ENCODE data around the gene VPS37C. TPM values are rescaled to one million over a fixed set of nuclear protein-coding genes. Genes with fewer than 3 reads are reported as not detected.

VPS37C gene
- total and polyA plus RNA-seq, 2 of the 13 experiments (the other 11 are each of a cell fraction or from before 2014, with no cell fraction given): 7.5 to 8.8 TPM

DNA sequence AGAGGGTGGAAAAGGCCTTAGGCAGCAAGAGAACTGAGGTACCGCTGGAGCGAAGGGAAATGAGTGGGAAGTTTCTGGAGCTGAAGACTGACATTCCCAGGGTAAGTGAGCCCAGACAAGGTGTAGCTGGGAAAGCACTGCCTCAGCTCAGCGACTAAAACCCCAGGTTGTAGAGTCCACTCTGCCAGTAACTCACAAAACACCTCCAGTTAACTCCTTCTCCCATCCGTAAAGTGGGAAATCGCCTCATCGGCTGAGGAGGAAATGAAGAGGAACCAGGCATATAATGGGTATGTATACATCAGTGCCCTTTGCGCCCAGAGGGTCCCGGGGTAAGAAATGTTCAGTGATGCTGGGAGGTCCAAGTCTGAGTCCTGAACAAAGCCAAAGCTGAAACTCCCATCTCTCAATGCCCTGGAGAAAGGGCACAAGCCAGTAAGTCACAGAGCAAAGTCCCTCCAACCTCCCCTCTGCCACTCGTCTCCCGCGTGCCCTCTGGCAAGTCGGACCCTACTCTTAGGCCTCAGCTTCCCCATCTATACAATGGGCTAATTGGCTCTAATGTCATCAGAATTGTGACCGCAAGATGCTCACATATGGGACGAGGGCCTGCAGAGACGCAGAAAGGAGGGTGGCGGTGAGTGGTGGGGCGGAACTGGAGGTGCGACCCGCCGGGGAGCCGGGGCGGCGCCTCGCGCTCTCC lies 588 bp downstream of the VPS37C start (continued):
- TF ChIP-seq ZNF564 (CRISPR knock-in tag; IDR thresholded peaks at IDR 0.05): no peak; the same call in 1 of the 2 replicates
- no peak for TF ChIP-seq ZNF235 (CRISPR knock-in tag; IDR thresholded peaks at IDR 0.05; ENCODE audit: borderline replicate concordance)
- TF ChIP-seq SAP130 (CRISPR knock-in tag; IDR thresholded peaks at IDR 0.05; ENCODE audit: low read depth): peak; percentile 60; the same call in 1 of the 2 replicates
- no peak for TF ChIP-seq NFE2 (CRISPR knock-in tag; IDR thresholded peaks at IDR 0.05)
- TF ChIP-seq, protein P1, sequence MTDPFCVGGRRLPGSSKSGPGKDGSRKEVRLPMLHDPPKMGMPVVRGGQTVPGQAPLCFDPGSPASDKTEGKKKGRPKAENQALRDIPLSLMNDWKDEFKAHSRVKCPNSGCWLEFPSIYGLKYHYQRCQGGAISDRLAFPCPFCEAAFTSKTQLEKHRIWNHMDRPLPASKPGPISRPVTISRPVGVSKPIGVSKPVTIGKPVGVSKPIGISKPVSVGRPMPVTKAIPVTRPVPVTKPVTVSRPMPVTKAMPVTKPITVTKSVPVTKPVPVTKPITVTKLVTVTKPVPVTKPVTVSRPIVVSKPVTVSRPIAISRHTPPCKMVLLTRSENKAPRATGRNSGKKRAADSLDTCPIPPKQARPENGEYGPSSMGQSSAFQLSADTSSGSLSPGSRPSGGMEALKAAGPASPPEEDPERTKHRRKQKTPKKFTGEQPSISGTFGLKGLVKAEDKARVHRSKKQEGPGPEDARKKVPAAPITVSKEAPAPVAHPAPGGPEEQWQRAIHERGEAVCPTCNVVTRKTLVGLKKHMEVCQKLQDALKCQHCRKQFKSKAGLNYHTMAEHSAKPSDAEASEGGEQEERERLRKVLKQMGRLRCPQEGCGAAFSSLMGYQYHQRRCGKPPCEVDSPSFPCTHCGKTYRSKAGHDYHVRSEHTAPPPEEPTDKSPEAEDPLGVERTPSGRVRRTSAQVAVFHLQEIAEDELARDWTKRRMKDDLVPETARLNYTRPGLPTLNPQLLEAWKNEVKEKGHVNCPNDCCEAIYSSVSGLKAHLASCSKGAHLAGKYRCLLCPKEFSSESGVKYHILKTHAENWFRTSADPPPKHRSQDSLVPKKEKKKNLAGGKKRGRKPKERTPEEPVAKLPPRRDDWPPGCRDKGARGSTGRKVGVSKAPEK (CRISPR knock-in tag; IDR thresholded peaks at IDR 0.05; ENCODE audit: borderline replicate concordance): no peak
- TF ChIP-seq GLI4 (CRISPR knock-in tag; IDR thresholded peaks at IDR 0.05; ENCODE audit: borderline replicate concordance): no peak; the same call in 1 of the 2 replicates
- 0 out of 2 replicates have a peak, but pooled peaks have one; percentile 75 for TF ChIP-seq ZNF816 (CRISPR knock-in tag; IDR thresholded peaks at IDR 0.05; ENCODE audit: borderline replicate concordance)
- no peak for TF ChIP-seq JUND (CRISPR knock-in tag; IDR thresholded peaks at IDR 0.05)
- TF ChIP-seq ZGPAT (CRISPR knock-in tag; IDR thresholded peaks at IDR 0.05): 0 out of 2 replicates have a peak, but pooled peaks have one; percentile 10
- no peak for TF ChIP-seq ISL2 (CRISPR knock-in tag; IDR thresholded peaks at IDR 0.05)
- TF ChIP-seq, protein P2, sequence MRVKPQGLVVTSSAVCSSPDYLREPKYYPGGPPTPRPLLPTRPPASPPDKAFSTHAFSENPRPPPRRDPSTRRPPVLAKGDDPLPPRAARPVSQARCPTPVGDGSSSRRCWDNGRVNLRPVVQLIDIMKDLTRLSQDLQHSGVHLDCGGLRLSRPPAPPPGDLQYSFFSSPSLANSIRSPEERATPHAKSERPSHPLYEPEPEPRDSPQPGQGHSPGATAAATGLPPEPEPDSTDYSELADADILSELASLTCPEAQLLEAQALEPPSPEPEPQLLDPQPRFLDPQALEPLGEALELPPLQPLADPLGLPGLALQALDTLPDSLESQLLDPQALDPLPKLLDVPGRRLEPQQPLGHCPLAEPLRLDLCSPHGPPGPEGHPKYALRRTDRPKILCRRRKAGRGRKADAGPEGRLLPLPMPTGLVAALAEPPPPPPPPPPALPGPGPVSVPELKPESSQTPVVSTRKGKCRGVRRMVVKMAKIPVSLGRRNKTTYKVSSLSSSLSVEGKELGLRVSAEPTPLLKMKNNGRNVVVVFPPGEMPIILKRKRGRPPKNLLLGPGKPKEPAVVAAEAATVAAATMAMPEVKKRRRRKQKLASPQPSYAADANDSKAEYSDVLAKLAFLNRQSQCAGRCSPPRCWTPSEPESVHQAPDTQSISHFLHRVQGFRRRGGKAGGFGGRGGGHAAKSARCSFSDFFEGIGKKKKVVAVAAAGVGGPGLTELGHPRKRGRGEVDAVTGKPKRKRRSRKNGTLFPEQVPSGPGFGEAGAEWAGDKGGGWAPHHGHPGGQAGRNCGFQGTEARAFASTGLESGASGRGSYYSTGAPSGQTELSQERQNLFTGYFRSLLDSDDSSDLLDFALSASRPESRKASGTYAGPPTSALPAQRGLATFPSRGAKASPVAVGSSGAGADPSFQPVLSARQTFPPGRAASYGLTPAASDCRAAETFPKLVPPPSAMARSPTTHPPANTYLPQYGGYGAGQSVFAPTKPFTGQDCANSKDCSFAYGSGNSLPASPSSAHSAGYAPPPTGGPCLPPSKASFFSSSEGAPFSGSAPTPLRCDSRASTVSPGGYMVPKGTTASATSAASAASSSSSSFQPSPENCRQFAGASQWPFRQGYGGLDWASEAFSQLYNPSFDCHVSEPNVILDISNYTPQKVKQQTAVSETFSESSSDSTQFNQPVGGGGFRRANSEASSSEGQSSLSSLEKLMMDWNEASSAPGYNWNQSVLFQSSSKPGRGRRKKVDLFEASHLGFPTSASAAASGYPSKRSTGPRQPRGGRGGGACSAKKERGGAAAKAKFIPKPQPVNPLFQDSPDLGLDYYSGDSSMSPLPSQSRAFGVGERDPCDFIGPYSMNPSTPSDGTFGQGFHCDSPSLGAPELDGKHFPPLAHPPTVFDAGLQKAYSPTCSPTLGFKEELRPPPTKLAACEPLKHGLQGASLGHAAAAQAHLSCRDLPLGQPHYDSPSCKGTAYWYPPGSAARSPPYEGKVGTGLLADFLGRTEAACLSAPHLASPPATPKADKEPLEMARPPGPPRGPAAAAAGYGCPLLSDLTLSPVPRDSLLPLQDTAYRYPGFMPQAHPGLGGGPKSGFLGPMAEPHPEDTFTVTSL (CRISPR knock-in tag; IDR thresholded peaks at IDR 0.05; ENCODE audit: borderline replicate concordance): no peak
- TF ChIP-seq HNRNPLL (IDR thresholded peaks at IDR 0.05; ENCODE audit: low read depth, low read length, poor library complexity, severe bottlenecking): no peak
- no peak for TF ChIP-seq ZNF777 (CRISPR knock-in tag; IDR thresholded peaks at IDR 0.05)
- TF ChIP-seq FOXO1 (CRISPR knock-in tag; IDR thresholded peaks at IDR 0.05): no peak
- TF ChIP-seq ZMAT5 (CRISPR knock-in tag; IDR thresholded peaks at IDR 0.05; ENCODE audit: borderline replicate concordance, low read depth): no peak
- TF ChIP-seq, protein P3, sequence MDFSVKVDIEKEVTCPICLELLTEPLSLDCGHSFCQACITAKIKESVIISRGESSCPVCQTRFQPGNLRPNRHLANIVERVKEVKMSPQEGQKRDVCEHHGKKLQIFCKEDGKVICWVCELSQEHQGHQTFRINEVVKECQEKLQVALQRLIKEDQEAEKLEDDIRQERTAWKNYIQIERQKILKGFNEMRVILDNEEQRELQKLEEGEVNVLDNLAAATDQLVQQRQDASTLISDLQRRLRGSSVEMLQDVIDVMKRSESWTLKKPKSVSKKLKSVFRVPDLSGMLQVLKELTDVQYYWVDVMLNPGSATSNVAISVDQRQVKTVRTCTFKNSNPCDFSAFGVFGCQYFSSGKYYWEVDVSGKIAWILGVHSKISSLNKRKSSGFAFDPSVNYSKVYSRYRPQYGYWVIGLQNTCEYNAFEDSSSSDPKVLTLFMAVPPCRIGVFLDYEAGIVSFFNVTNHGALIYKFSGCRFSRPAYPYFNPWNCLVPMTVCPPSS (IDR thresholded peaks at IDR 0.05): no peak
- no peak for TF ChIP-seq RNF2 (conservative IDR thresholded peaks at IDR 0.05; ENCODE audit: low read depth)

Data from HepG2 (cell line).